Lower lobe of right lung (tissue), 2 donors: Measurements from ENCODE around the gene MPP3. TPM values are rescaled to one million over a fixed set of nuclear protein-coding genes. Genes with fewer than 3 reads are reported as not detected.
A peak's percentile ranks its signal among the peaks of the same experiment; 100 is the strongest.

Experiments
- ATAC-seq, 2 donors: fragments of 200-7000 bp; cut with Tn5 transposase; one replicate each; pipeline ENCODE4 v1.9.1; 2020 to 2022; ENCODE audit warnings: mild to moderate bottlenecking in 2 of 2, moderate library complexity in 2 of 2
- DNase-seq: peaks from one replicate; pipeline ENCODE4 v3.0.0-alpha.2; 2020
- H3K27ac ChIP-seq: fragments of 200-600 bp; one replicate; pipeline ENCODE4 v1.8.0; 2022
- H3K27me3 ChIP-seq: fragments of 200-600 bp; one replicate; pipeline ENCODE4 v1.8.0; 2022; ENCODE audit warnings: low read depth
- H3K36me3 ChIP-seq: fragments of 200-600 bp; one replicate; pipeline ENCODE4 v1.8.0; 2022; ENCODE audit warnings: mild to moderate bottlenecking
- H3K4me1 ChIP-seq: fragments of 200-600 bp; one replicate; pipeline ENCODE4 v1.8.0; 2022
- H3K4me3 ChIP-seq: fragments of 200-600 bp; one replicate; pipeline ENCODE4 v1.8.0; 2022; ENCODE audit warnings: mild to moderate bottlenecking
- H3K9me3 ChIP-seq: fragments of 200-600 bp; one replicate; pipeline ENCODE4 v1.8.0; 2022
- CTCF ChIP-seq: fragments of 200-600 bp; IDR thresholded peaks from one replicate; pipeline ENCODE4 v1.8.0; 2022; ENCODE audit warnings: antibody characterized with exemption, mild to moderate bottlenecking
- intact Hi-C: fragments of 100-400 bp; cut with DNase I; formaldehyde crosslinking; loops from one replicate; pipeline ENCODE4 v1.11.0; 2022
- total RNA-seq: library from RNA; stranded (reverse); fragmentation: NEBNext Ultra II Directional; extraction: Animal tissue kit (Norgen Biotek cat#: 25700); gene quantifications from one replicate; pipeline ENCODE4 v1.2.1, GENCODE V29; 2021
- donor health status: DM: no; HTN: yes; CAD: no; lungs with severe emphysema.

MPP3 gene
- total RNA-seq, 1 donor from 2014 or later = 19.2 TPM

- Histone ChIP-seq H3K27me3 (peaks cover 2% of the 10 kb centered on the region), H3K36me3 (peaks cover 10% of the 10 kb centered on the region), H3K27ac (no peak overlapping the region), H3K4me1 (peaks cover 33% of the 10 kb centered on the region), H3K9me3 (no peaks in the 10 kb centered on the region), H3K4me3 (no peak overlapping the region)
- DNase-seq (no peak), ATAC-seq (no peak)
- no peak for TF ChIP-seq CTCF
- intact Hi-C loops = no loop called here
Observed at GRCh38 chr17:43834106-43834505, 1.2 kb upstream of the MPP3 start.

GRCh38 chr17:43832168-43832975 is 574 bp downstream of the MPP3 start:
- peaks cover 19% of the 10 kb centered on the region for H3K36me3 ChIP-seq
- H3K4me3 ChIP-seq = peak overlapping the region; percentile 71
- intact Hi-C loops = no loop called here
- DNase-seq = peak; percentile 69
- H3K4me1 ChIP-seq = peaks cover 41% of the 10 kb centered on the region
- ATAC-seq = peak; percentile 75 to 86
- H3K9me3 ChIP-seq = no peaks in the 10 kb centered on the region
- H3K27ac ChIP-seq = peak overlapping the region; percentile 73
- no peak for TF ChIP-seq CTCF
- peaks cover under 1% of the 10 kb centered on the region for H3K27me3 ChIP-seq

GRCh38 chr17:43831633-43832032 is 1.3 kb downstream of the MPP3 start:
- H3K9me3 ChIP-seq = no peaks in the 10 kb centered on the region
- DNase-seq (peak; percentile 87), ATAC-seq (peak; percentile 76 to 78)
- peaks cover 41% of the 10 kb centered on the region for H3K4me1 ChIP-seq
- intact Hi-C loops = no loop called here
- H3K36me3 ChIP-seq = peaks cover 26% of the 10 kb centered on the region
- H3K27ac ChIP-seq = peak overlapping the region; percentile 73
- TF ChIP-seq CTCF = no peak
- peak overlapping the region; percentile 71 for H3K4me3 ChIP-seq
- no peaks in the 10 kb centered on the region for H3K27me3 ChIP-seq

GRCh38 chr17:43830510-43831140 is 2.3 kb downstream of the MPP3 start:
- H3K9me3 ChIP-seq = no peaks in the 10 kb centered on the region
- H3K27ac ChIP-seq = no peak overlapping the region
- peaks cover 41% of the 10 kb centered on the region for H3K4me1 ChIP-seq
- DNase-seq = no peak
- H3K36me3 ChIP-seq = peaks cover 36% of the 10 kb centered on the region
- no peak for TF ChIP-seq CTCF
- no peak for ATAC-seq
- H3K4me3 ChIP-seq = no peak overlapping the region
- no peaks in the 10 kb centered on the region for H3K27me3 ChIP-seq
- intact Hi-C loops = no loop called here

GRCh38 chr17:43829738-43830137 is 3.2 kb downstream of the MPP3 start:
- Histone ChIP-seq H3K27ac (no peak overlapping the region), H3K4me1 (peaks cover 41% of the 10 kb centered on the region), H3K36me3 (peaks cover 40% of the 10 kb centered on the region), H3K9me3 (no peaks in the 10 kb centered on the region), H3K27me3 (no peaks in the 10 kb centered on the region), H3K4me3 (no peak overlapping the region)
- intact Hi-C loops = no loop called here
- TF ChIP-seq CTCF = no peak
- ATAC-seq = no peak
- DNase-seq = no peak
